Keratinocyte (primary cell): ENCODE measurements around the gene CSDE1. TPM values are rescaled to one million over a fixed set of nuclear protein-coding genes. Genes with fewer than 3 reads are reported as not detected.
"Not testable (repeated sequence)": the region's sequence is repeated elsewhere in the genome, so short reads cannot be mapped to it uniquely, and the experiment has no call there.

Experiments
- DNase-seq: peaks from one replicate; pipeline ENCODE4 v3.0.0-alpha.2; 2011; ENCODE audit warnings: low read depth, missing footprints, low spot score
- FAIRE-seq: peaks from 2 replicates; lab custom pipeline; 2011; peaks lifted over from hg19 to GRCh38; lab: Jason Lieb, UNC
- H2AFZ ChIP-seq: 2 replicates; pipeline ENCODE4 v1.6.0; 2012; ENCODE audit warnings: low read length, control low read depth, inconsistent platforms; ENCODE audit not compliant: control insufficient read depth
- H3K27ac ChIP-seq: 2 replicates; pipeline ENCODE4 v1.5.1; 2011; ENCODE audit warnings: low read length; ENCODE audit not compliant: control insufficient read depth, insufficient read depth
- H3K27me3 ChIP-seq: 3 replicates; pipeline ENCODE4 v1.6.0; 2011; ENCODE audit warnings: low read length; ENCODE audit not compliant: control insufficient read depth, insufficient read depth; ENCODE audit errors: extremely low read depth
- H3K36me3 ChIP-seq, 2 experiments: 2 replicates in 1 of 2; 3 replicates in 1 of 2; pipeline ENCODE4 v1.5.1; 2011; ENCODE audit warnings: low read length in 2 of 2, mild to moderate bottlenecking in 1 of 2; ENCODE audit not compliant: control insufficient read depth in 2 of 2, insufficient read depth in 2 of 2; ENCODE audit errors: extremely low read depth in 1 of 2
- H3K4me1 ChIP-seq: 3 replicates; pipeline ENCODE4 v1.5.1; 2011; ENCODE audit warnings: low read length; ENCODE audit not compliant: control insufficient read depth, insufficient read depth; ENCODE audit errors: extremely low read depth
- H3K4me2 ChIP-seq: 3 replicates; pipeline ENCODE4 v1.6.0; 2011; ENCODE audit warnings: low read depth, low read length; ENCODE audit not compliant: control insufficient read depth, insufficient read depth; ENCODE audit errors: extremely low read depth
- H3K4me3 ChIP-seq, 3 experiments: fragments of 200-600 bp in 1 of 3; sonication (generic) in 1 of 3; 2 replicates in 2 of 3; 3 replicates in 1 of 3; pipeline ENCODE4 v1.5.1; 2011 to 2016; ENCODE audit warnings: low read length in 3 of 3, mild to moderate bottlenecking in 3 of 3, control low read depth in 2 of 3, inconsistent platforms in 1 of 3, low read depth in 1 of 3, mixed read lengths in 1 of 3, mixed run types in 1 of 3, moderate library complexity in 1 of 3; ENCODE audit not compliant: control insufficient read depth in 2 of 3, insufficient read depth in 2 of 3; ENCODE audit errors: extremely low read depth in 1 of 3
- H3K79me2 ChIP-seq: 2 replicates; pipeline ENCODE4 v1.6.0; 2012; ENCODE audit warnings: low read length; ENCODE audit not compliant: control insufficient read depth, insufficient read depth
- H3K9ac ChIP-seq: 3 replicates; pipeline ENCODE4 v1.6.0; 2011; ENCODE audit warnings: low read length; ENCODE audit not compliant: control insufficient read depth, insufficient read depth; ENCODE audit errors: extremely low read depth
- H3K9me1 ChIP-seq: 3 replicates; pipeline ENCODE4 v1.6.0; 2011; ENCODE audit warnings: low read length; ENCODE audit not compliant: control insufficient read depth, insufficient read depth; ENCODE audit errors: extremely low read depth
- H3K9me3 ChIP-seq: 2 replicates; pipeline ENCODE4 v1.5.1; 2012; ENCODE audit warnings: low read depth, low read length; ENCODE audit not compliant: control insufficient read depth
- H4K20me1 ChIP-seq: 3 replicates; pipeline ENCODE4 v1.6.0; 2011; ENCODE audit warnings: low read length; ENCODE audit not compliant: control insufficient read depth, insufficient read depth; ENCODE audit errors: extremely low read depth
- CTCF ChIP-seq, 3 experiments: IDR thresholded peaks in 1 of 3; conservative IDR thresholded peaks in 1 of 3; optimal IDR thresholded peaks in 1 of 3; 2 replicates in 2 of 3; 3 replicates in 1 of 3; pipeline versions ENCODE3 to v1.5.1; 2011; ENCODE audit warnings: low read length in 3 of 3, mild to moderate bottlenecking in 3 of 3, moderate library complexity in 2 of 3, control low read depth in 1 of 3, inconsistent platforms in 1 of 3; ENCODE audit not compliant: insufficient read depth in 2 of 3; ENCODE audit errors: extremely low read depth in 1 of 3
- EZH2 ChIP-seq: IDR thresholded peaks from one replicate; pipeline ENCODE4 v1.6.1; 2012; ENCODE audit warnings: inconsistent platforms, mild to moderate bottlenecking, low read length, moderate library complexity
- dilution Hi-C: fragments of 300-500 bp; cut with MboI; formaldehyde crosslinking; loops from one replicate; pipeline ENCODE4 v1.7.0; 2020; ENCODE audit warnings: low sequenced_read_pairs; ENCODE audit not compliant: extremely low pct_ligation_motif_present
- polyA plus RNA-seq, 5 experiments: library from polyadenylated mRNA; depleted of rRNA in 3 of 5; stranded (reverse) in 3 of 5; stranded (forward) in 1 of 5; unstranded in 1 of 5; fragments of >200 nt; gene quantifications; 1 replicate in 1 of 5; 2 replicates in 3 of 5; 3 replicates in 1 of 5; pipeline versions ENCODE4 v1.2.1 to v1.2.3, GENCODE V29; 2011 to 2012; ENCODE audit warnings: missing spikeins in 2 of 5, low read depth in 1 of 5, low replicate concordance in 1 of 5

The CSDE1 gene
- polyA plus RNA-seq, 1 donor (not counting 4 experiments of a cell fraction or from before 2014, with no cell fraction given): 268 TPM

GRCh38 chr1:114756009-114756892 is 1.5 kb downstream of the CSDE1 start:
- H2AFZ ChIP-seq: no peak overlapping the region
- FAIRE-seq: no peak
- H3K27me3 ChIP-seq: no peaks in the 10 kb centered on the region
- no peaks in the 10 kb centered on the region for H3K9me3 ChIP-seq
- no peak for DNase-seq
- no peak for TF ChIP-seq EZH2
- no peak for TF ChIP-seq CTCF (optimal IDR thresholded peaks at IDR 0.05 in 1 of 3, IDR thresholded peaks at IDR 0.05 in 1 of 3, conservative IDR thresholded peaks at IDR 0.05 in 1 of 3; ENCODE audit: extremely low read depth in 1 of 3, insufficient read depth in 2 of 3, low read length in 3 of 3)
- H3K79me2 ChIP-seq: peaks cover 64% of the 10 kb centered on the region
- H3K36me3 ChIP-seq: peaks cover 0 to 3% of the 10 kb centered on the region in 2 experiments
- H3K9ac ChIP-seq: peak overlapping the region; percentile 100
- H3K4me3 ChIP-seq: peak overlapping the region; percentile 79 to 99 (median 94)
- H4K20me1 ChIP-seq: peaks cover 44% of the 10 kb centered on the region
- dilution Hi-C loops: no loop called here
- peak overlapping the region; percentile 92 for H3K4me2 ChIP-seq
- H3K9me1 ChIP-seq: peaks cover 4% of the 10 kb centered on the region
- H3K4me1 ChIP-seq: peaks cover 30% of the 10 kb centered on the region
- peak overlapping the region; percentile 99 for H3K27ac ChIP-seq

GRCh38 chr1:114755006-114755931 is 2.5 kb downstream of the CSDE1 start:
- H3K4me1 ChIP-seq: peaks cover 30% of the 10 kb centered on the region
- peaks cover 74% of the 10 kb centered on the region for H3K79me2 ChIP-seq
- peaks cover 0 to 12% of the 10 kb centered on the region in 2 experiments for H3K36me3 ChIP-seq
- FAIRE-seq (no peak), DNase-seq (no peak)
- no peak overlapping the region for H2AFZ ChIP-seq
- H3K9me3 ChIP-seq: no peaks in the 10 kb centered on the region
- peaks cover 4% of the 10 kb centered on the region for H3K9me1 ChIP-seq
- H3K27me3 ChIP-seq: no peaks in the 10 kb centered on the region
- H4K20me1 ChIP-seq: peaks cover 52% of the 10 kb centered on the region
- H3K4me2 ChIP-seq: peak overlapping the region; percentile 92
- H3K9ac ChIP-seq: peak overlapping the region; percentile 100
- H3K4me3 ChIP-seq: peak overlapping the region; percentile 79 to 99 (median 94)
- dilution Hi-C loops: no loop called here
- TF ChIP-seq CTCF (optimal IDR thresholded peaks at IDR 0.05 in 1 of 3, IDR thresholded peaks at IDR 0.05 in 1 of 3, conservative IDR thresholded peaks at IDR 0.05 in 1 of 3; ENCODE audit: extremely low read depth in 1 of 3, insufficient read depth in 2 of 3, low read length in 3 of 3) (no peak), EZH2 (no peak)
- peak overlapping the region; percentile 99 for H3K27ac ChIP-seq

GRCh38 chr1:114753702-114754101 is 4.1 kb downstream of the CSDE1 start:
- DNase-seq, H3K4me3 ChIP-seq, H2AFZ ChIP-seq, H3K27ac ChIP-seq, H3K27me3 ChIP-seq, dilution Hi-C loops, H3K9me1 ChIP-seq, H3K9me3 ChIP-seq, H3K9ac ChIP-seq, H3K4me2 ChIP-seq, FAIRE-seq: not testable (repeated sequence)
- peaks cover 29% of the 10 kb centered on the region for H3K4me1 ChIP-seq
- peaks cover 52% of the 10 kb centered on the region for H4K20me1 ChIP-seq
- peaks cover 90% of the 10 kb centered on the region for H3K79me2 ChIP-seq
- peaks cover 5 to 24% of the 10 kb centered on the region in 2 experiments for H3K36me3 ChIP-seq
